SKM-1 treated with dmso at 0.1 percent for 144 hours (cell line): ENCODE data around the gene TRO.

Experiments
- DNase-seq: peaks from one replicate; lab custom pipeline; 2025; ENCODE audit not compliant: unreplicated experiment; lab: John Stamatoyannopoulos, UW

TRO gene

GRCh38 chrX:54920610-54921426 lies at the start of gene TRO:
TSS of gene TRO (plus strand) at chrX:54920824. CDS start at chrX:54922247, 1,423 bp downstream.
- DNase-seq: no peak

- DNase-seq: no peak
Measured at GRCh38 chrX:54885740-54886139, 34.9 kb upstream of the TRO start.

- DNase-seq: peak; percentile 23
Measured at GRCh38 chrX:54891573-54891972, 29.1 kb upstream of the TRO start.

GRCh38 chrX:54894159-54894558 lies 26.5 kb upstream of the TRO start:
- no peak for DNase-seq

GRCh38 chrX:54909941-54910340 lies 10.7 kb upstream of the TRO start:
- no peak for DNase-seq

GRCh38 chrX:54921427-54922021 lies 900 bp downstream of the TRO start:
- DNase-seq: no peak

- DNase-seq: no peak
Measured at GRCh38 chrX:54922547-54922946, 1.9 kb downstream of the TRO start.

GRCh38 chrX:54923376-54923775 lies 2.8 kb downstream of the TRO start:
- DNase-seq: no peak

GRCh38 chrX:54926978-54927377 lies 6.4 kb downstream of the TRO start:
- no peak for DNase-seq

GRCh38 chrX:54928876-54929275 lies 8.3 kb downstream of the TRO start:
- DNase-seq: no peak

GRCh38 chrX:54930291-54931049 lies 9.8 kb downstream of the TRO start:
- no peak for DNase-seq

GRCh38 chrX:54931107-54931506 lies 10.5 kb downstream of the TRO start:
- DNase-seq: no peak

- DNase-seq: no peak
Measured at GRCh38 chrX:54933150-54933826, 12.7 kb downstream of the TRO start.

- no peak for DNase-seq
Measured at GRCh38 chrX:54934058-54934457, 13.4 kb downstream of the TRO start.

GRCh38 chrX:54934890-54935289 lies 14.3 kb downstream of the TRO start:
- no peak for DNase-seq

GRCh38 chrX:54935306-54935705 lies 14.7 kb downstream of the TRO start:
- no peak for DNase-seq

GRCh38 chrX:54937416-54937815 lies 16.8 kb downstream of the TRO start:
- DNase-seq: no peak

- DNase-seq: no peak
Measured at GRCh38 chrX:54944816-54945215, 24.2 kb downstream of the TRO start.

GRCh38 chrX:54945224-54945623 lies 24.6 kb downstream of the TRO start:
- no peak for DNase-seq

- DNase-seq: no peak
Measured at GRCh38 chrX:54950730-54951375, 30.2 kb downstream of the TRO start.

- no peak for DNase-seq
Measured at GRCh38 chrX:54961750-54962149, 41.1 kb downstream of the TRO start.
